ENCODE measurements around the gene CDC42BPG. TPM values are rescaled to one million over a fixed set of nuclear protein-coding genes. Genes with fewer than 3 reads are reported as not detected.

The CDC42BPG gene
- total and polyA plus RNA-seq, 8 donors: 9.7 to 23.8 (median 13.2) TPM

GRCh38 chr11:64776875-64777274 lies 67.6 kb downstream of the CDC42BPG start:
- DNase-seq: peak in 1 of 6 donors; percentile 13

GRCh38 chr11:64776425-64776824 lies 68.0 kb downstream of the CDC42BPG start:
- TF ChIP-seq CTCF (IDR thresholded peaks at IDR 0.05): no peak
- Histone ChIP-seq H3K4me1 (peaks cover 0 to 40% (median 27%) of the 10 kb centered on the region in 3 donors), H3K36me3 (peaks cover 3 to 52% (median 35%) of the 10 kb centered on the region in 3 donors), H3K4me3 (peak overlapping the region in 3 of 4 donors; percentile 45 to 99 (median 89)), H3K27me3 (no peaks in the 10 kb centered on the region), H3K27ac (no peak overlapping the region), H3K9me3 (no peaks in the 10 kb centered on the region)
- DNase-seq (no peak), ATAC-seq (no peak), FAIRE-seq (no peak)
- intact Hi-C loops (cut with DNase I): no loop called here
- 34 to 47% methylated on average over 6 of the region's 6 CpGs for WGBS, 2 donors

More at GRCh38 chr11:64776875-64777274, 67.6 kb downstream of the CDC42BPG start:
- no peak for TF ChIP-seq CTCF (IDR thresholded peaks at IDR 0.05)
- peak overlapping the region in 3 of 4 donors; percentile 45 to 99 (median 89) for H3K4me3 ChIP-seq
- H3K4me1 ChIP-seq: peaks cover 0 to 40% (median 27%) of the 10 kb centered on the region in 3 donors
- peak overlapping the region in 1 of 4 donors; percentile 20 for H3K27ac ChIP-seq
- no peak for ATAC-seq
- peaks cover 3 to 48% (median 33%) of the 10 kb centered on the region in 3 donors for H3K36me3 ChIP-seq
- no peaks in the 10 kb centered on the region for H3K27me3 ChIP-seq
- no peak for FAIRE-seq
- no peaks in the 10 kb centered on the region for H3K9me3 ChIP-seq
- intact Hi-C loops (cut with DNase I): no loop called here
- 10 to 11% methylated on average over 3 of the region's 3 CpGs for WGBS, 2 donors

GRCh38 chr11:64774144-64774543 lies 70.3 kb downstream of the CDC42BPG start:
- Histone ChIP-seq H3K4me3 (no peak overlapping the region), H3K27me3 (no peaks in the 10 kb centered on the region), H3K9me3 (no peaks in the 10 kb centered on the region), H3K27ac (no peak overlapping the region), H3K4me1 (peaks cover 0 to 40% (median 21%) of the 10 kb centered on the region in 3 donors), H3K36me3 (peaks cover 8 to 75% (median 54%) of the 10 kb centered on the region in 3 donors)
- ATAC-seq: no peak
- no peak for FAIRE-seq
- no peak for DNase-seq
- WGBS, 2 donors: 43 to 46% methylated on average over 5 of the region's 5 CpGs
- intact Hi-C loops (cut with DNase I): no loop called here
- TF ChIP-seq CTCF (IDR thresholded peaks at IDR 0.05): no peak

Other genes with a start within 250 kb of the CDC42BPG start
- gene NRXN2, start 121.5 kb downstream of the CDC42BPG start, total RNA-seq: 10 to 100 TPM in 1 of 6 donors, 1 to 10 TPM in 4, under 1 TPM in 1; 0.69 to 10.8 (median 2.2) TPM
- 1 to 10 TPM in 1 of 2 donors, under 1 TPM in 1; 0.89 to 2.8 TPM for gene NRXN2, start 121.5 kb downstream of the CDC42BPG start, polyA plus RNA-seq
- gene RASGRP2, start 100.5 kb downstream of the CDC42BPG start, total RNA-seq: 1 to 10 TPM in 5 of 6 donors, under 1 TPM in 1; 0.91 to 2.8 (median 2.2) TPM
- 10 to 100 TPM; 11.2 to 12.4 TPM for gene RASGRP2, start 100.5 kb downstream of the CDC42BPG start, polyA plus RNA-seq
- gene PYGM, start 84.7 kb downstream of the CDC42BPG start, total RNA-seq: under 1 TPM; 0.19 to 0.55 (median 0.42) TPM
- gene PYGM, start 84.7 kb downstream of the CDC42BPG start, polyA plus RNA-seq: 1 to 10 TPM; 1.2 to 1.3 TPM
- gene SF1, start 66.1 kb downstream of the CDC42BPG start, total RNA-seq: 100 to 1,000 TPM in 5 of 6 donors, 10 to 100 TPM in 1; 99.8 to 153 (median 124) TPM
- 100 to 1,000 TPM; 140 to 181 TPM for gene SF1, start 66.1 kb downstream of the CDC42BPG start, polyA plus RNA-seq
- gene MAP4K2, start 41.4 kb downstream of the CDC42BPG start, total RNA-seq: 1 to 10 TPM; 6.1 to 8.6 (median 7.0) TPM
- gene MAP4K2, start 41.4 kb downstream of the CDC42BPG start, polyA plus RNA-seq: 10 to 100 TPM; 19.5 to 24.0 TPM
- 10 to 100 TPM in 5 of 6 donors, 1 to 10 TPM in 1; 8.7 to 21.2 (median 12.6) TPM for gene MEN1, start 34.1 kb downstream of the CDC42BPG start, total RNA-seq
- gene MEN1, start 34.1 kb downstream of the CDC42BPG start, polyA plus RNA-seq: 10 to 100 TPM; 22.8 to 25.3 TPM
- 10 to 100 TPM; 13.8 to 22.1 (median 17.9) TPM for gene EHD1, start 34.0 kb upstream of the CDC42BPG start, total RNA-seq
- 10 to 100 TPM; 10.1 to 10.6 TPM for gene EHD1, start 34.0 kb upstream of the CDC42BPG start, polyA plus RNA-seq
- gene ATG2A, start 72.6 kb upstream of the CDC42BPG start, total RNA-seq: 10 to 100 TPM; 13.3 to 18.4 (median 15.5) TPM
- 10 to 100 TPM; 33.1 to 34.1 TPM for gene ATG2A, start 72.6 kb upstream of the CDC42BPG start, polyA plus RNA-seq
- gene PPP2R5B, start 80.0 kb upstream of the CDC42BPG start, total RNA-seq: 10 to 100 TPM in 4 of 6 donors, 1 to 10 TPM in 2; 6.3 to 14.1 (median 10.7) TPM
- 10 to 100 TPM; 21.8 to 24.2 TPM for gene PPP2R5B, start 80.0 kb upstream of the CDC42BPG start, polyA plus RNA-seq
- 10 to 100 TPM in 5 of 6 donors, 1 to 10 TPM in 1; 9.5 to 16.3 (median 14.2) TPM for gene GPHA2, start 91.2 kb upstream of the CDC42BPG start, total RNA-seq
- 1 to 10 TPM; 4.2 to 5.1 TPM for gene GPHA2, start 91.2 kb upstream of the CDC42BPG start, polyA plus RNA-seq
- under 1 TPM in 3 of 6 donors, not detected in 3; 0.14 to 0.47 (median 0.26) TPM for gene MAJIN, start 127.5 kb upstream of the CDC42BPG start, total RNA-seq
- under 1 TPM; 0.19 to 0.27 TPM for gene MAJIN, start 127.5 kb upstream of the CDC42BPG start, polyA plus RNA-seq
- gene BATF2, start 152.3 kb upstream of the CDC42BPG start, total RNA-seq: 1 to 10 TPM; 5.3 to 6.5 (median 5.7) TPM
- gene BATF2, start 152.3 kb upstream of the CDC42BPG start, polyA plus RNA-seq: 1 to 10 TPM; 4.0 to 4.8 TPM
- 10 to 100 TPM; 27.8 to 47.0 (median 31.7) TPM for gene ARL2, start 169.5 kb upstream of the CDC42BPG start, total RNA-seq
- 10 to 100 TPM; 60.0 to 79.1 TPM for gene ARL2, start 169.5 kb upstream of the CDC42BPG start, polyA plus RNA-seq
- 10 to 100 TPM in 3 of 6 donors, 1 to 10 TPM in 3; 8.7 to 18.3 (median 9.9) TPM for gene SNX15, start 182.8 kb upstream of the CDC42BPG start, total RNA-seq
- gene SNX15, start 182.8 kb upstream of the CDC42BPG start, polyA plus RNA-seq: 10 to 100 TPM; 10.5 to 13.8 TPM
- 1 to 10 TPM; 3.5 to 5.5 (median 4.4) TPM for gene SAC3D1, start 196.6 kb upstream of the CDC42BPG start, total RNA-seq
- gene SAC3D1, start 196.6 kb upstream of the CDC42BPG start, polyA plus RNA-seq: 1 to 10 TPM; 4.9 to 7.3 TPM
- gene NAALADL1, start 213.9 kb upstream of the CDC42BPG start, total RNA-seq: 1 to 10 TPM in 4 of 6 donors, under 1 TPM in 2; 0.51 to 2.7 (median 1.0) TPM
- gene NAALADL1, start 213.9 kb upstream of the CDC42BPG start, polyA plus RNA-seq: 1 to 10 TPM; 4.7 to 7.6 TPM
- gene CDCA5, start 239.4 kb upstream of the CDC42BPG start, total RNA-seq: 1 to 10 TPM in 1 of 6 donors, under 1 TPM in 5; 0.08 to 1.2 (median 0.50) TPM
- under 1 TPM; 0.27 to 0.38 TPM for gene CDCA5, start 239.4 kb upstream of the CDC42BPG start, polyA plus RNA-seq
- 10 to 100 TPM; 15.2 to 19.6 (median 16.6) TPM for gene ZFPL1, start 239.6 kb upstream of the CDC42BPG start, total RNA-seq
- 10 to 100 TPM; 43.0 to 52.1 TPM for gene ZFPL1, start 239.6 kb upstream of the CDC42BPG start, polyA plus RNA-seq